Measurements from ENCODE around the gene NR2F6.
"Not testable (repeated sequence)": the region's sequence is repeated elsewhere in the genome, so short reads cannot be mapped to it uniquely, and the experiment has no call there.

The NR2F6 gene

GRCh38 chr19:17200408-17201079 lies 45.2 kb downstream of the NR2F6 start:
- DNase-seq (ENCODE audit: insufficient read length, low spot score), result no peak
- FAIRE-seq, result no peak
- TF ChIP-seq POLR2A (IDR thresholded peaks at IDR 0.05; ENCODE audit: low read depth, low read length), result no peak

- no peak for FAIRE-seq
- TF ChIP-seq POLR2A (IDR thresholded peaks at IDR 0.05; ENCODE audit: low read depth, low read length), result no peak
- DNase-seq (ENCODE audit: insufficient read length, low spot score), result no peak
Measured at GRCh38 chr19:17197666-17198065, 48.1 kb downstream of the NR2F6 start.

- DNase-seq (ENCODE audit: insufficient read length, low spot score), result no peak
- no peak for FAIRE-seq
- TF ChIP-seq POLR2A (IDR thresholded peaks at IDR 0.05; ENCODE audit: low read depth, low read length), result no peak
Measured at GRCh38 chr19:17196610-17197009, 49.1 kb downstream of the NR2F6 start.

GRCh38 chr19:17195106-17195505 lies 50.6 kb downstream of the NR2F6 start:
- FAIRE-seq, result no peak
- DNase-seq (ENCODE audit: insufficient read length, low spot score), result no peak
- no peak for TF ChIP-seq POLR2A (IDR thresholded peaks at IDR 0.05; ENCODE audit: low read depth, low read length)

- FAIRE-seq (no peak), DNase-seq (ENCODE audit: insufficient read length, low spot score) (no peak)
- no peak for TF ChIP-seq POLR2A (IDR thresholded peaks at IDR 0.05; ENCODE audit: low read depth, low read length)
Measured at GRCh38 chr19:17194608-17195007, 51.1 kb downstream of the NR2F6 start.

- DNase-seq (ENCODE audit: insufficient read length, low spot score) (no peak), FAIRE-seq (no peak)
- no peak for TF ChIP-seq POLR2A (IDR thresholded peaks at IDR 0.05; ENCODE audit: low read depth, low read length)
Measured at GRCh38 chr19:17192751-17193150, 53.0 kb downstream of the NR2F6 start.

- not testable (repeated sequence) for DNase-seq (ENCODE audit: insufficient read length, low spot score); FAIRE-seq
Measured at GRCh38 chr19:17191736-17192135, 54.0 kb downstream of the NR2F6 start.

GRCh38 chr19:17185590-17185989 lies 60.1 kb downstream of the NR2F6 start:
- FAIRE-seq (no peak), DNase-seq (ENCODE audit: insufficient read length, low spot score) (no peak)
- no peak for TF ChIP-seq POLR2A (IDR thresholded peaks at IDR 0.05; ENCODE audit: low read depth, low read length)

GRCh38 chr19:17184371-17184841 lies 61.3 kb downstream of the NR2F6 start:
- no peak for TF ChIP-seq POLR2A (IDR thresholded peaks at IDR 0.05; ENCODE audit: low read depth, low read length)
- FAIRE-seq (no peak), DNase-seq (ENCODE audit: insufficient read length, low spot score) (no peak)

GRCh38 chr19:17183858-17184321 lies 61.8 kb downstream of the NR2F6 start:
- DNase-seq (ENCODE audit: insufficient read length, low spot score) (no peak), FAIRE-seq (no peak)
- no peak for TF ChIP-seq POLR2A (IDR thresholded peaks at IDR 0.05; ENCODE audit: low read depth, low read length)

- FAIRE-seq (no peak), DNase-seq (ENCODE audit: insufficient read length, low spot score) (no peak)
- no peak for TF ChIP-seq POLR2A (IDR thresholded peaks at IDR 0.05; ENCODE audit: low read depth, low read length)
Measured at GRCh38 chr19:17183271-17183761, 62.4 kb downstream of the NR2F6 start.

Data from H54 (cell line).